ENCODE measurements around the gene CSGALNACT2. TPM values are rescaled to one million over a fixed set of nuclear protein-coding genes. Genes with fewer than 3 reads are reported as not detected.

Gene CSGALNACT2
- total and polyA plus RNA-seq, 10 of the 15 experiments (the other 5 are each of a cell fraction or from before 2014, with no cell fraction given) = 2.5 to 12.6 (median 8.7) TPM

- no peaks in the 10 kb centered on the region for H3K36me3 ChIP-seq (ENCODE audit: control insufficient read depth in 2 of 2, insufficient read depth in 2 of 2, low read length in 1 of 2)
- FAIRE-seq (no peak), DNase-seq (ENCODE audit: low read depth, low spot score) (no peak), ATAC-seq (no peak)
- TF ChIP-seq ESRRA (IDR thresholded peaks at IDR 0.05; ENCODE audit: low read length) = no peak
- no peak for TF ChIP-seq CHD4 (IDR thresholded peaks at IDR 0.05)
- TF ChIP-seq NKRF (conservative IDR thresholded peaks at IDR 0.05) = no peak
- TF ChIP-seq POU2F2 (IDR thresholded peaks at IDR 0.05; ENCODE audit: borderline replicate concordance, low read depth, low read length) = no peak
- no peak for TF ChIP-seq SMC3 (IDR thresholded peaks at IDR 0.05; ENCODE audit: borderline replicate concordance, low read length)
- no peak for TF ChIP-seq ZZZ3 (IDR thresholded peaks at IDR 0.05; ENCODE audit: control insufficient read depth, insufficient read length, low read depth)
- TF ChIP-seq ZNF24 (IDR thresholded peaks at IDR 0.05) = no peak
- TF ChIP-seq MAX (IDR thresholded peaks at IDR 0.05; ENCODE audit: low read depth, low read length) = no peak
- TF ChIP-seq RAD51 (IDR thresholded peaks at IDR 0.05) = no peak
- no peak for TF ChIP-seq PRDM15 (CRISPR knock-in tag; IDR thresholded peaks at IDR 0.05)
- no peak for TF ChIP-seq RB1 (IDR thresholded peaks at IDR 0.05; ENCODE audit: borderline replicate concordance)
- TF ChIP-seq SUZ12 (IDR thresholded peaks at IDR 0.05; ENCODE audit: unreplicated experiment) = no peak
- TF ChIP-seq TCF7 (IDR thresholded peaks at IDR 0.05; ENCODE audit: borderline replicate concordance) = no peak
- H3K9me3 ChIP-seq (replicated peaks; ENCODE audit: control insufficient read depth, insufficient read depth, low read length) = no peaks in the 10 kb centered on the region
- H4K20me1 ChIP-seq (ENCODE audit: control insufficient read depth, insufficient read depth) = no peaks in the 10 kb centered on the region
- no peak overlapping the region for H3K4me3 ChIP-seq
- no peak overlapping the region for H3K9ac ChIP-seq (ENCODE audit: control insufficient read depth, insufficient read depth, low read length)
- H3K27me3 ChIP-seq (replicated peaks in 1 of 2; ENCODE audit: control insufficient read depth in 2 of 2, insufficient read depth in 2 of 2, low read length in 1 of 2) = peaks cover 0 to 1% of the 10 kb centered on the region in 2 experiments; a peak in 2 of 4 replicates
- RAD21 ChIA-PET (ENCODE audit: unreplicated experiment) = interaction anchor here (0.9 kb wide), 1 partner anchor 10 kb away, joined by 3 read pairs; no protein-coding TSS in a partner anchor
- H3K79me2 ChIP-seq (ENCODE audit: control insufficient read depth, insufficient read depth, low read length) = no peaks in the 10 kb centered on the region
- in situ Hi-C loops (cut with MboI) (loop anchor here (25.0 kb wide), 1 partner anchor 147 kb away; the partner anchor contains the start of gene FXYD4), intact Hi-C loops (cut with micrococcal nuclease; ENCODE audit: unreplicated experiment) (no loop called here)
- H2AFZ ChIP-seq (ENCODE audit: control insufficient read depth, low read depth, low read length) = no peak overlapping the region
- H3K27ac ChIP-seq (ENCODE audit: control insufficient read depth, insufficient read depth) = no peak overlapping the region
- BruUV-seq (replicated peaks) = no TSS peak
- 16% methylated on average over 12 of the region's 12 CpGs for WGBS (ENCODE audit: insufficient coverage, insufficient replicate concordance, low lambda C conversion rate, missing lambda C conversion rate)
- POLR2A ChIA-PET = no interaction called here
- SMC1A ChIA-PET (ENCODE audit: uncharacterized antibody, unreplicated experiment) = no interaction called here
- H3K4me1 ChIP-seq (ENCODE audit: control insufficient read depth, insufficient read depth, low read length) = no peaks in the 10 kb centered on the region
- H3K4me2 ChIP-seq (ENCODE audit: control insufficient read depth, insufficient read depth) = no peak overlapping the region
- CTCF ChIA-PET = interaction anchor here (0.6 to 4.7 kb wide), 3 partner anchors 11 to 233 kb away, joined by 3 to 27 read pairs (median 4); no protein-coding TSS in a partner anchor
Measured at GRCh38 chr10:43214956-43215561, 76.8 kb downstream of the CSGALNACT2 start.
